ENCODE results near the gene MBD4. TPM values are rescaled to one million over a fixed set of nuclear protein-coding genes. Genes with fewer than 3 reads are reported as not detected.
"Not testable (repeated sequence)": the region's sequence is repeated elsewhere in the genome, so short reads cannot be mapped to it uniquely, and the experiment has no call there.

Gene MBD4
- total RNA-seq, 1 donor from 2014 or later = 23.9 TPM

GRCh38 chr3:129399145-129399894 is 40.4 kb downstream of the MBD4 start:
- Histone ChIP-seq H3K36me3 (ENCODE audit: control insufficient read depth, insufficient read depth, low read length) (peaks cover 1% of the 10 kb centered on the region), H3K4me3 (ENCODE audit: low read depth, low read length) (peak overlapping the region; percentile 74), H3K27me3 (ENCODE audit: control insufficient read depth, insufficient read depth, low read length) (no peaks in the 10 kb centered on the region)
- DNase-seq (ENCODE audit: low read depth) = peak; percentile 85
- TF ChIP-seq CTCF (IDR thresholded peaks at IDR 0.05; ENCODE audit: insufficient read depth, low read length, poor library complexity, severe bottlenecking) = peak; percentile 86

- Histone ChIP-seq H3K4me3 (ENCODE audit: low read depth, low read length) (peak overlapping the region; percentile 74), H3K27me3 (ENCODE audit: control insufficient read depth, insufficient read depth, low read length) (no peaks in the 10 kb centered on the region), H3K36me3 (ENCODE audit: control insufficient read depth, insufficient read depth, low read length) (peaks cover 1% of the 10 kb centered on the region)
- no peak for DNase-seq (ENCODE audit: low read depth)
- TF ChIP-seq CTCF (IDR thresholded peaks at IDR 0.05; ENCODE audit: insufficient read depth, low read length, poor library complexity, severe bottlenecking) = no peak
These were observed 41.0 kb downstream of the MBD4 start for GRCh38 chr3:129398803-129399144.

GRCh38 chr3:129393760-129394564 is 45.8 kb downstream of the MBD4 start:
- H3K36me3 ChIP-seq (ENCODE audit: control insufficient read depth, insufficient read depth, low read length); DNase-seq (ENCODE audit: low read depth); H3K27me3 ChIP-seq (ENCODE audit: control insufficient read depth, insufficient read depth, low read length); H3K4me3 ChIP-seq (ENCODE audit: low read depth, low read length): not testable (repeated sequence)

GRCh38 chr3:129393271-129393670 is 46.5 kb downstream of the MBD4 start:
- no peak for TF ChIP-seq CTCF (IDR thresholded peaks at IDR 0.05; ENCODE audit: insufficient read depth, low read length, poor library complexity, severe bottlenecking)
- H3K36me3 ChIP-seq (ENCODE audit: control insufficient read depth, insufficient read depth, low read length) = peaks cover 4% of the 10 kb centered on the region
- no peak for DNase-seq (ENCODE audit: low read depth)
- no peak overlapping the region for H3K4me3 ChIP-seq (ENCODE audit: low read depth, low read length)
- H3K27me3 ChIP-seq (ENCODE audit: control insufficient read depth, insufficient read depth, low read length) = no peaks in the 10 kb centered on the region

- H3K27me3 ChIP-seq (ENCODE audit: control insufficient read depth, insufficient read depth, low read length); DNase-seq (ENCODE audit: low read depth); H3K4me3 ChIP-seq (ENCODE audit: low read depth, low read length); H3K36me3 ChIP-seq (ENCODE audit: control insufficient read depth, insufficient read depth, low read length): not testable (repeated sequence)
These were observed 47.5 kb downstream of the MBD4 start for GRCh38 chr3:129392106-129392887.

- H3K27me3 ChIP-seq (ENCODE audit: control insufficient read depth, insufficient read depth, low read length); H3K36me3 ChIP-seq (ENCODE audit: control insufficient read depth, insufficient read depth, low read length); H3K4me3 ChIP-seq (ENCODE audit: low read depth, low read length); DNase-seq (ENCODE audit: low read depth): not testable (repeated sequence)
These were observed 48.2 kb downstream of the MBD4 start for GRCh38 chr3:129391583-129391982.

GRCh38 chr3:129389572-129389937 is 50.2 kb downstream of the MBD4 start:
- no peak for DNase-seq (ENCODE audit: low read depth)
- TF ChIP-seq CTCF (IDR thresholded peaks at IDR 0.05; ENCODE audit: insufficient read depth, low read length, poor library complexity, severe bottlenecking) = no peak
- H3K36me3 ChIP-seq (ENCODE audit: control insufficient read depth, insufficient read depth, low read length) = peaks cover 3% of the 10 kb centered on the region
- H3K4me3 ChIP-seq (ENCODE audit: low read depth, low read length) = no peak overlapping the region
- H3K27me3 ChIP-seq (ENCODE audit: control insufficient read depth, insufficient read depth, low read length) = no peaks in the 10 kb centered on the region

- H3K27me3 ChIP-seq (ENCODE audit: control insufficient read depth, insufficient read depth, low read length); DNase-seq (ENCODE audit: low read depth); H3K4me3 ChIP-seq (ENCODE audit: low read depth, low read length); H3K36me3 ChIP-seq (ENCODE audit: control insufficient read depth, insufficient read depth, low read length): not testable (repeated sequence)
These were observed 50.8 kb downstream of the MBD4 start for GRCh38 chr3:129388791-129389571.

All from kidney epithelial cell (primary cell).